ENCODE measurements around the gene RGS7. TPM values are rescaled to one million over a fixed set of nuclear protein-coding genes. Genes with fewer than 3 reads are reported as not detected.

Gene RGS7
- total and polyA plus RNA-seq, 10 of the 15 experiments (the other 5 are each of a cell fraction or from before 2014, with no cell fraction given): not detected

GRCh38 chr1:240734001-240734400 lies 623.0 kb downstream of the RGS7 start:
- ChIA-PET POLR2A (no interaction called here), RAD21 (ENCODE audit: unreplicated experiment) (interaction anchor here (1.0 kb wide), 1 partner anchor 752 kb away, joined by 3 read pairs; no protein-coding TSS in a partner anchor), SMC1A (ENCODE audit: uncharacterized antibody, unreplicated experiment) (interaction anchor here (0.6 kb wide), 1 partner anchor 753 kb away, joined by 3 read pairs; no protein-coding TSS in a partner anchor), CTCF (interaction anchor here (0.6 kb wide), 1 partner anchor 267 kb away, joined by 3 read pairs; no protein-coding TSS in a partner anchor)
- Histone ChIP-seq H4K20me1 (ENCODE audit: control insufficient read depth, insufficient read depth) (no peaks in the 10 kb centered on the region), H2AFZ (ENCODE audit: control insufficient read depth, low read depth, low read length) (no peak overlapping the region), H3K9me3 (replicated peaks; ENCODE audit: control insufficient read depth, insufficient read depth, low read length) (no peaks in the 10 kb centered on the region), H3K4me1 (ENCODE audit: control insufficient read depth, insufficient read depth, low read length) (no peaks in the 10 kb centered on the region), H3K36me3 (ENCODE audit: control insufficient read depth in 2 of 2, insufficient read depth in 2 of 2, low read length in 1 of 2) (no peaks in the 10 kb centered on the region), H3K27ac (ENCODE audit: control insufficient read depth, insufficient read depth) (no peak overlapping the region), H3K27me3 (replicated peaks in 1 of 2; ENCODE audit: control insufficient read depth in 2 of 2, insufficient read depth in 2 of 2, low read length in 1 of 2) (no peaks in the 10 kb centered on the region), H3K79me2 (ENCODE audit: control insufficient read depth, insufficient read depth, low read length) (no peaks in the 10 kb centered on the region), H3K4me3 (no peak overlapping the region), H3K4me2 (ENCODE audit: control insufficient read depth, insufficient read depth) (no peak overlapping the region), H3K9ac (ENCODE audit: control insufficient read depth, insufficient read depth, low read length) (no peak overlapping the region)
- no peak for FAIRE-seq
- no peak for DNase-seq (ENCODE audit: low read depth, low spot score)
- intact Hi-C loops (cut with micrococcal nuclease; ENCODE audit: unreplicated experiment): loop anchor here (10.0 kb wide), 1 partner anchor 881 kb away; no protein-coding TSS in a partner anchor
- BruUV-seq (replicated peaks): no TSS peak
- ATAC-seq: no peak
- WGBS (ENCODE audit: insufficient coverage, insufficient replicate concordance, low lambda C conversion rate, missing lambda C conversion rate): 26% methylated on average over 3 of the region's 3 CpGs
- no peak for TF ChIP-seq PKNOX1 (IDR thresholded peaks at IDR 0.05)
- no peak for TF ChIP-seq NR2C2 (IDR thresholded peaks at IDR 0.05; ENCODE audit: borderline replicate concordance, control insufficient read depth, insufficient read length, low read depth)
- TF ChIP-seq BACH1 (IDR thresholded peaks at IDR 0.05; ENCODE audit: borderline replicate concordance): no peak
- no peak for TF ChIP-seq CHD1 (IDR thresholded peaks at IDR 0.05; ENCODE audit: low read depth, low read length)
- TF ChIP-seq SPI1 (IDR thresholded peaks at IDR 0.05; ENCODE audit: borderline replicate concordance, insufficient read depth, low read depth, low read length): no peak
- no peak for TF ChIP-seq E2F4 (IDR thresholded peaks at IDR 0.05; ENCODE audit: low read depth, low read length)
- TF ChIP-seq RUNX3 (IDR thresholded peaks at IDR 0.05; ENCODE audit: low read length): no peak
- no peak for TF ChIP-seq SREBF1 (IDR thresholded peaks at IDR 0.05; ENCODE audit: low read length)
- in situ Hi-C loops (cut with MboI): loop anchor here (5.0 to 10.0 kb wide), 2 partner anchors 213 to 751 kb away; no protein-coding TSS in a partner anchor

All from GM12878 (cell line).